ENCODE data around the gene BMP4. TPM values are rescaled to one million over a fixed set of nuclear protein-coding genes. Genes with fewer than 3 reads are reported as not detected.
A peak's percentile ranks its signal among the peaks of the same experiment; 100 is the strongest.

Gene BMP4
- total RNA-seq (2014; rRNA removed; shearing (Covaris generic)) (3.9 and 5.0 TPM in 2 replicates), polyA plus RNA-seq (2016; fragmentation: Nextera tagmentation; extraction: Ambion mirVana) (2.5 and 3.0 TPM in 2 replicates)
- long read RNA-seq, partial matches to known transcripts = 1 of 3 reads
- long read RNA-seq, other reads (novel, unspliced or antisense) = 1 of 3 reads

DNA sequence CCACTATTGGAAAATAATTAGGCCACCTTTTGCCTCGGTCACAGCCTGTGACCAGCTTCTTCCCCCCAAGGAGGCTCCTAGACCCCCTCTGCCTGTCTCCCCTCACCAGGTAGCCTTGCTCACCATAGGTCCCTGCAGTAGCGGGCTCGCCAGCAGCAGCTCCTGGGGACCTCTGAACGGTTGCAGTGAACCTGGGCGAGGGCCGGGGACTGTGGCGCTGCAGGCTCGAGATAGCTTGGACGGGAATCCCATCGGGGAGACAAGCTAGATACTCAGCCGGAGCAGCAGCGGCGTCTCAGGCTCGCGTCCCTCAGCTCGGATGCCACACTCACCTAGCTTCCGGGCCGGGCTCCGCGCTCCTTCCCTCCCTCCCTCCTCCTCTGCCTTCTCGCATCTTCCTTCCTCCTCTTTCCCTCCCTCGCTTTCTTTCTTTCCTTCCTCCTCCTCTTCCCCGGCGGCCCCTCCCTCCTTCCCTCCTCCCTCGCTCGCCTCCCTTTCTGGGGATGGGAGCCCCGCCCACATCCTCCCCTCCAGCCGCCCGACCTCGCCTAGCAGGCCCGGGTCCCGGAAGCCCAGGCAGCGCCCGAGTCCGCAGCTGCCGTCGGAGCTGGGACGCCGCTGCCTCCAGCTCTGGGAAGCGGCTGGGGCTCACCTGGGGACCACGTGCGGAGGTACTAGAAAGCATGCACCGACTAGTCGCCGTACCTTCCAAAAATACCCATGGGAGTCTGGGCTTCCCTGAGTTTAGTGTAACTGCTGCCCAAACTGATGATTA is at the start of gene BMP4:
Gene BMP4, minus strand, starts transcription at position 399 of the 775 bp plus-strand sequence. CDS start 4,603 bp downstream, outside the sequence.
- 0 out of 2 replicates have a peak, but pooled peaks cover 4% of the 10 kb centered on the region for H3K9me2 ChIP-seq (ENCODE audit: insufficient read depth)
- TF ChIP-seq NANOG (IDR thresholded peaks at IDR 0.05; ENCODE audit: borderline replicate concordance) (no peak), JUNB (IDR thresholded peaks at IDR 0.05; ENCODE audit: unreplicated experiment) (no peak), STAT1 (IDR thresholded peaks at IDR 0.05; ENCODE audit: unreplicated experiment) (no peak), EZH2phosphoT487 (IDR thresholded peaks at IDR 0.05; ENCODE audit: unreplicated experiment) (no peak), POLR2AphosphoS5 (IDR thresholded peaks at IDR 0.05; ENCODE audit: low read depth) (peak; percentile 37), ZNF114 (CRISPR knock-in tag; IDR thresholded peaks at IDR 0.05) (no peak), CREB1 (CRISPR knock-in tag; IDR thresholded peaks at IDR 0.05; ENCODE audit: low read depth) (0 out of 2 replicates have a peak, but pooled peaks have one; percentile 15), ZNF331 (CRISPR knock-in tag; IDR thresholded peaks at IDR 0.05; ENCODE audit: low read depth) (no peak), EZH2 (IDR thresholded peaks at IDR 0.05; ENCODE audit: low read depth, unreplicated experiment) (no peak)
- TF ChIP-seq, protein P1, sequence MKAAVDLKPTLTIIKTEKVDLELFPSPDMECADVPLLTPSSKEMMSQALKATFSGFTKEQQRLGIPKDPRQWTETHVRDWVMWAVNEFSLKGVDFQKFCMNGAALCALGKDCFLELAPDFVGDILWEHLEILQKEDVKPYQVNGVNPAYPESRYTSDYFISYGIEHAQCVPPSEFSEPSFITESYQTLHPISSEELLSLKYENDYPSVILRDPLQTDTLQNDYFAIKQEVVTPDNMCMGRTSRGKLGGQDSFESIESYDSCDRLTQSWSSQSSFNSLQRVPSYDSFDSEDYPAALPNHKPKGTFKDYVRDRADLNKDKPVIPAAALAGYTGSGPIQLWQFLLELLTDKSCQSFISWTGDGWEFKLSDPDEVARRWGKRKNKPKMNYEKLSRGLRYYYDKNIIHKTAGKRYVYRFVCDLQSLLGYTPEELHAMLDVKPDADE (IDR thresholded peaks at IDR 0.05) = peak; percentile 66
- TF ChIP-seq, protein P2, sequence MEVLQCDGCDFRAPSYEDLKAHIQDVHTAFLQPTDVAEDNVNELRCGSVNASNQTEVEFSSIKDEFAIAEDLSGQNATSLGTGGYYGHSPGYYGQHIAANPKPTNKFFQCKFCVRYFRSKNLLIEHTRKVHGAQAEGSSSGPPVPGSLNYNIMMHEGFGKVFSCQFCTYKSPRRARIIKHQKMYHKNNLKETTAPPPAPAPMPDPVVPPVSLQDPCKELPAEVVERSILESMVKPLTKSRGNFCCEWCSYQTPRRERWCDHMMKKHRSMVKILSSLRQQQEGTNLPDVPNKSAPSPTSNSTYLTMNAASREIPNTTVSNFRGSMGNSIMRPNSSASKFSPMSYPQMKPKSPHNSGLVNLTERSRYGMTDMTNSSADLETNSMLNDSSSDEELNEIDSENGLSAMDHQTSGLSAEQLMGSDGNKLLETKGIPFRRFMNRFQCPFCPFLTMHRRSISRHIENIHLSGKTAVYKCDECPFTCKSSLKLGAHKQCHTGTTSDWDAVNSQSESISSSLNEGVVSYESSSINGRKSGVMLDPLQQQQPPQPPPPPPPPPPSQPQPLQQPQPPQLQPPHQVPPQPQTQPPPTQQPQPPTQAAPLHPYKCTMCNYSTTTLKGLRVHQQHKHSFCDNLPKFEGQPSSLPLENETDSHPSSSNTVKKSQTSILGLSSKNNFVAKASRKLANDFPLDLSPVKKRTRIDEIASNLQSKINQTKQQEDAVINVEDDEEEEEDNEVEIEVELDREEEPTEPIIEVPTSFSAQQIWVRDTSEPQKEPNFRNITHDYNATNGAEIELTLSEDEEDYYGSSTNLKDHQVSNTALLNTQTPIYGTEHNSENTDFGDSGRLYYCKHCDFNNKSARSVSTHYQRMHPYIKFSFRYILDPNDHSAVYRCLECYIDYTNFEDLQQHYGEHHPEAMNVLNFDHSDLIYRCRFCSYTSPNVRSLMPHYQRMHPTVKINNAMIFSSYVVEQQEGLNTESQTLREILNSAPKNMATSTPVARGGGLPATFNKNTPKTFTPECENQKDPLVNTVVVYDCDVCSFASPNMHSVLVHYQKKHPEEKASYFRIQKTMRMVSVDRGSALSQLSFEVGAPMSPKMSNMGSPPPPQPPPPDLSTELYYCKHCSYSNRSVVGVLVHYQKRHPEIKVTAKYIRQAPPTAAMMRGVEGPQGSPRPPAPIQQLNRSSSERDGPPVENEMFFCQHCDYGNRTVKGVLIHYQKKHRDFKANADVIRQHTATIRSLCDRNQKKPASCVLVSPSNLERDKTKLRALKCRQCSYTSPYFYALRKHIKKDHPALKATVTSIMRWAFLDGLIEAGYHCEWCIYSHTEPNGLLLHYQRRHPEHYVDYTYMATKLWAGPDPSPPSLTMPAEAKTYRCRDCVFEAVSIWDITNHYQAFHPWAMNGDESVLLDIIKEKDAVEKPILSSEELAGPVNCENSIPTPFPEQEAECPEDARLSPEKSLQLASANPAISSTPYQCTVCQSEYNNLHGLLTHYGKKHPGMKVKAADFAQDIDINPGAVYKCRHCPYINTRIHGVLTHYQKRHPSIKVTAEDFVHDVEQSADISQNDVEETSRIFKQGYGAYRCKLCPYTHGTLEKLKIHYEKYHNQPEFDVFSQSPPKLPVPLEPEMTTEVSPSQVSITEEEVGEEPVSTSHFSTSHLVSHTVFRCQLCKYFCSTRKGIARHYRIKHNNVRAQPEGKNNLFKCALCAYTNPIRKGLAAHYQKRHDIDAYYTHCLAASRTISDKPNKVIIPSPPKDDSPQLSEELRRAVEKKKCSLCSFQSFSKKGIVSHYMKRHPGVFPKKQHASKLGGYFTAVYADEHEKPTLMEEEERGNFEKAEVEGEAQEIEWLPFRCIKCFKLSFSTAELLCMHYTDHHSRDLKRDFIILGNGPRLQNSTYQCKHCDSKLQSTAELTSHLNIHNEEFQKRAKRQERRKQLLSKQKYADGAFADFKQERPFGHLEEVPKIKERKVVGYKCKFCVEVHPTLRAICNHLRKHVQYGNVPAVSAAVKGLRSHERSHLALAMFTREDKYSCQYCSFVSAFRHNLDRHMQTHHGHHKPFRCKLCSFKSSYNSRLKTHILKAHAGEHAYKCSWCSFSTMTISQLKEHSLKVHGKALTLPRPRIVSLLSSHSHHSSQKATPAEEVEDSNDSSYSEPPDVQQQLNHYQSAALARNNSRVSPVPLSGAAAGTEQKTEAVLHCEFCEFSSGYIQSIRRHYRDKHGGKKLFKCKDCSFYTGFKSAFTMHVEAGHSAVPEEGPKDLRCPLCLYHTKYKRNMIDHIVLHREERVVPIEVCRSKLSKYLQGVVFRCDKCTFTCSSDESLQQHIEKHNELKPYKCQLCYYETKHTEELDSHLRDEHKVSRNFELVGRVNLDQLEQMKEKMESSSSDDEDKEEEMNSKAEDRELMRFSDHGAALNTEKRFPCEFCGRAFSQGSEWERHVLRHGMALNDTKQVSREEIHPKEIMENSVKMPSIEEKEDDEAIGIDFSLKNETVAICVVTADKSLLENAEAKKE (CRISPR knock-in tag; IDR thresholded peaks at IDR 0.05) = no peak
- TF ChIP-seq, protein P3, sequence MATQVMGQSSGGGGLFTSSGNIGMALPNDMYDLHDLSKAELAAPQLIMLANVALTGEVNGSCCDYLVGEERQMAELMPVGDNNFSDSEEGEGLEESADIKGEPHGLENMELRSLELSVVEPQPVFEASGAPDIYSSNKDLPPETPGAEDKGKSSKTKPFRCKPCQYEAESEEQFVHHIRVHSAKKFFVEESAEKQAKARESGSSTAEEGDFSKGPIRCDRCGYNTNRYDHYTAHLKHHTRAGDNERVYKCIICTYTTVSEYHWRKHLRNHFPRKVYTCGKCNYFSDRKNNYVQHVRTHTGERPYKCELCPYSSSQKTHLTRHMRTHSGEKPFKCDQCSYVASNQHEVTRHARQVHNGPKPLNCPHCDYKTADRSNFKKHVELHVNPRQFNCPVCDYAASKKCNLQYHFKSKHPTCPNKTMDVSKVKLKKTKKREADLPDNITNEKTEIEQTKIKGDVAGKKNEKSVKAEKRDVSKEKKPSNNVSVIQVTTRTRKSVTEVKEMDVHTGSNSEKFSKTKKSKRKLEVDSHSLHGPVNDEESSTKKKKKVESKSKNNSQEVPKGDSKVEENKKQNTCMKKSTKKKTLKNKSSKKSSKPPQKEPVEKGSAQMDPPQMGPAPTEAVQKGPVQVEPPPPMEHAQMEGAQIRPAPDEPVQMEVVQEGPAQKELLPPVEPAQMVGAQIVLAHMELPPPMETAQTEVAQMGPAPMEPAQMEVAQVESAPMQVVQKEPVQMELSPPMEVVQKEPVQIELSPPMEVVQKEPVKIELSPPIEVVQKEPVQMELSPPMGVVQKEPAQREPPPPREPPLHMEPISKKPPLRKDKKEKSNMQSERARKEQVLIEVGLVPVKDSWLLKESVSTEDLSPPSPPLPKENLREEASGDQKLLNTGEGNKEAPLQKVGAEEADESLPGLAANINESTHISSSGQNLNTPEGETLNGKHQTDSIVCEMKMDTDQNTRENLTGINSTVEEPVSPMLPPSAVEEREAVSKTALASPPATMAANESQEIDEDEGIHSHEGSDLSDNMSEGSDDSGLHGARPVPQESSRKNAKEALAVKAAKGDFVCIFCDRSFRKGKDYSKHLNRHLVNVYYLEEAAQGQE (IDR thresholded peaks at IDR 0.05; ENCODE audit: unreplicated experiment) = no peak
- TF ChIP-seq, protein P4, sequence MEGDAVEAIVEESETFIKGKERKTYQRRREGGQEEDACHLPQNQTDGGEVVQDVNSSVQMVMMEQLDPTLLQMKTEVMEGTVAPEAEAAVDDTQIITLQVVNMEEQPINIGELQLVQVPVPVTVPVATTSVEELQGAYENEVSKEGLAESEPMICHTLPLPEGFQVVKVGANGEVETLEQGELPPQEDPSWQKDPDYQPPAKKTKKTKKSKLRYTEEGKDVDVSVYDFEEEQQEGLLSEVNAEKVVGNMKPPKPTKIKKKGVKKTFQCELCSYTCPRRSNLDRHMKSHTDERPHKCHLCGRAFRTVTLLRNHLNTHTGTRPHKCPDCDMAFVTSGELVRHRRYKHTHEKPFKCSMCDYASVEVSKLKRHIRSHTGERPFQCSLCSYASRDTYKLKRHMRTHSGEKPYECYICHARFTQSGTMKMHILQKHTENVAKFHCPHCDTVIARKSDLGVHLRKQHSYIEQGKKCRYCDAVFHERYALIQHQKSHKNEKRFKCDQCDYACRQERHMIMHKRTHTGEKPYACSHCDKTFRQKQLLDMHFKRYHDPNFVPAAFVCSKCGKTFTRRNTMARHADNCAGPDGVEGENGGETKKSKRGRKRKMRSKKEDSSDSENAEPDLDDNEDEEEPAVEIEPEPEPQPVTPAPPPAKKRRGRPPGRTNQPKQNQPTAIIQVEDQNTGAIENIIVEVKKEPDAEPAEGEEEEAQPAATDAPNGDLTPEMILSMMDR (conservative IDR thresholded peaks at IDR 0.05; ENCODE audit: low read depth in 2 of 2) = no peak
- H3K36me3 ChIP-seq (ENCODE audit: insufficient read depth) = no peaks in the 10 kb centered on the region
- peaks cover 91% of the 10 kb centered on the region for H3K27me3 ChIP-seq (ENCODE audit: insufficient read depth)
- H3K79me2 ChIP-seq (replicated peaks; ENCODE audit: insufficient read depth) = no peaks in the 10 kb centered on the region
- peak within 1 kb of the TSS; percentile 99 for H2AFZ ChIP-seq
- H4K20me1 ChIP-seq (replicated peaks; ENCODE audit: insufficient read depth) = no peaks in the 10 kb centered on the region
- ATAC-seq (peak; percentile 53), DNase-seq (ENCODE audit: low spot score) (peak; percentile 97)
- peaks cover 21% of the 10 kb centered on the region for H3K4me1 ChIP-seq (ENCODE audit: insufficient read depth)
- Mint-ChIP-seq H3K27me3 (ENCODE audit: insufficient read depth, low read depth, poor library complexity) (peaks cover 62% of the 10 kb centered on the region), H3K4me3 (peak within 1 kb of the TSS; percentile 85), H3K9me3 (peaks cover 9% of the 10 kb centered on the region; the same call in 1 of the 3 replicates), H3K36me3 (ENCODE audit: low read depth) (no peaks in the 10 kb centered on the region), H3K4me1 (peaks cover 21% of the 10 kb centered on the region), H3K27ac (no peak within 1 kb of the TSS)
- H3K4me3 ChIP-seq = peak within 1 kb of the TSS; percentile 91
- peaks cover 17% of the 10 kb centered on the region for H3F3A ChIP-seq (replicated peaks; ENCODE audit: low read depth)
- no peak within 1 kb of the TSS for H3K27ac ChIP-seq (ENCODE audit: low read depth)
- H3K4me2 ChIP-seq = peak within 1 kb of the TSS; percentile 100
